Prostate gland (tissue), 2 donors: Measurements from ENCODE around the gene ITGA2B. TPM values are rescaled to one million over a fixed set of nuclear protein-coding genes. Genes with fewer than 3 reads are reported as not detected.
A peak's percentile ranks its signal among the peaks of the same experiment; 100 is the strongest.

Experiments
- DNase-seq: peaks from one replicate; pipeline ENCODE4 v3.0.0-alpha.2; 2019; ENCODE audit warnings: low spot score
- H3K27ac ChIP-seq, 2 donors: fragments of 200-600 bp; sonication (generic); 2 replicates each; pipeline ENCODE4 v1.5.1; 2017 to 2019
- H3K27me3 ChIP-seq: fragments of 200-600 bp; sonication (generic); replicated peaks from 2 replicates; pipeline ENCODE4 v1.5.1; 2019; ENCODE audit not compliant: insufficient read depth
- H3K36me3 ChIP-seq, 2 donors: fragments of 200-600 bp; sonication (generic); 1 replicate in 1 of 2; 2 replicates in 1 of 2; pipeline versions ENCODE4 v1.5.1 to v1.8.1; 2017 to 2019
- H3K4me1 ChIP-seq: fragments of 200-600 bp; sonication (generic); replicated peaks from 2 replicates; pipeline ENCODE4 v1.5.1; 2019
- H3K4me3 ChIP-seq, 2 donors: fragments of 200-600 bp; sonication (generic); 2 replicates each; pipeline ENCODE4 v1.5.1; 2017 to 2019
- H3K9me3 ChIP-seq: fragments of 200-600 bp; sonication (generic); 2 replicates; pipeline ENCODE4 v1.5.1; 2017
- POLR2A ChIP-seq: fragments of 450-650 bp; IDR thresholded peaks from one replicate; pipeline ENCODE4 v1.6.1; 2016; ENCODE audit warnings: antibody characterized with exemption, mild to moderate bottlenecking
- POLR2AphosphoS5 ChIP-seq: sonication (generic); formaldehyde crosslinking; IDR thresholded peaks from one replicate; pipeline ENCODE4 v1.6.1; 2017; ENCODE audit warnings: antibody characterized with exemption
- WGBS: methylation state at CpG from one replicate; pipeline ENCODE4 v1.1.5; 2018; 5-methylcytosine and 5-hydroxymethylcytosine counted together
- intact Hi-C: fragments of 100-400 bp; cut with DNase I; formaldehyde crosslinking; loops from one replicate; pipeline ENCODE4 v1.14.2; 2022
- total RNA-seq, 2 donors: library from RNA; depleted of rRNA; stranded (reverse); fragments of >200 nt; gene quantifications; one replicate each; pipeline ENCODE4 v1.1.0, GENCODE V29; 2016
- TF ChIP-seq, protein P1 (sequence below), 4 experiments: fragments of 200-600 bp in 2 of 4; fragments of 450-650 bp in 2 of 4; sonication (generic) in 2 of 4; IDR thresholded peaks; 1 replicate in 3 of 4; 2 replicates in 1 of 4; pipeline ENCODE4 v1.5.1; 2016 to 2019; ENCODE audit warnings: antibody characterized with exemption in 4 of 4, mild to moderate bottlenecking in 2 of 4, moderate library complexity in 2 of 4

ITGA2B gene
- total RNA-seq, 2 donors from 2014 or later = 0.27 to 0.68 TPM

GRCh38 chr17:44409309-44410028 is 20.0 kb upstream of the ITGA2B start:
- Histone ChIP-seq H3K27me3 (no peaks in the 10 kb centered on the region), H3K4me1 (no peaks in the 10 kb centered on the region), H3K36me3 (no peaks in the 10 kb centered on the region), H3K9me3 (no peaks in the 10 kb centered on the region), H3K4me3 (no peak overlapping the region), H3K27ac (no peak overlapping the region)
- TF ChIP-seq POLR2A (no peak), POLR2AphosphoS5 (no peak)
- TF ChIP-seq, protein P1, sequence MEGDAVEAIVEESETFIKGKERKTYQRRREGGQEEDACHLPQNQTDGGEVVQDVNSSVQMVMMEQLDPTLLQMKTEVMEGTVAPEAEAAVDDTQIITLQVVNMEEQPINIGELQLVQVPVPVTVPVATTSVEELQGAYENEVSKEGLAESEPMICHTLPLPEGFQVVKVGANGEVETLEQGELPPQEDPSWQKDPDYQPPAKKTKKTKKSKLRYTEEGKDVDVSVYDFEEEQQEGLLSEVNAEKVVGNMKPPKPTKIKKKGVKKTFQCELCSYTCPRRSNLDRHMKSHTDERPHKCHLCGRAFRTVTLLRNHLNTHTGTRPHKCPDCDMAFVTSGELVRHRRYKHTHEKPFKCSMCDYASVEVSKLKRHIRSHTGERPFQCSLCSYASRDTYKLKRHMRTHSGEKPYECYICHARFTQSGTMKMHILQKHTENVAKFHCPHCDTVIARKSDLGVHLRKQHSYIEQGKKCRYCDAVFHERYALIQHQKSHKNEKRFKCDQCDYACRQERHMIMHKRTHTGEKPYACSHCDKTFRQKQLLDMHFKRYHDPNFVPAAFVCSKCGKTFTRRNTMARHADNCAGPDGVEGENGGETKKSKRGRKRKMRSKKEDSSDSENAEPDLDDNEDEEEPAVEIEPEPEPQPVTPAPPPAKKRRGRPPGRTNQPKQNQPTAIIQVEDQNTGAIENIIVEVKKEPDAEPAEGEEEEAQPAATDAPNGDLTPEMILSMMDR (IDR thresholded peaks at IDR 0.05) = no peak
- intact Hi-C loops = no loop called here
- 64% methylated on average over 7 of the region's 7 CpGs for whole genome bisulfite sequencing
- DNase-seq = no peak

DNA sequence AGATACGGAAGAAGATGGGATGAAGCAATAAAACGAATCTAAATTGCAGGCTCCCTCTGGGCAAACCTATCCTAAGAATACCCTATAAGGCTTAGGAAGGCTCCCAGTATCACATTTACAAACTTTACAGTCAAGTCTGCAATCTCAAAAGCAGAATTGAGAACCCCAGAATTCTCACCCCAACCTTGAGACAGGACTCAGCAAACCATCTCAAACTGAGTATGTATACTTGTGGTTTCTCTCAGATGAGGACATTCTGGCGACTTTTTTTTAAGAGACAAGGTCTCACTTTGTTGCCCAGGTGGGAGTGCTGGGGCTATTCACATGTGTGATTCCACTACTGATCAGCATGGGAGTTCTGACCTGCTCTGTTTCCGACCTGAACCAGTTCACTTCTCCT is 19.3 kb upstream of the ITGA2B start:
- no peaks in the 10 kb centered on the region for H3K36me3 ChIP-seq
- TF ChIP-seq, protein P1 (IDR thresholded peaks at IDR 0.05) = no peak
- TF ChIP-seq POLR2AphosphoS5 (no peak), POLR2A (no peak)
- DNase-seq = no peak
- no peaks in the 10 kb centered on the region for H3K4me1 ChIP-seq
- 95% methylated on average over 4 of the region's 4 CpGs for WGBS
- no peak overlapping the region for H3K27ac ChIP-seq
- intact Hi-C loops = no loop called here
- H3K9me3 ChIP-seq = no peaks in the 10 kb centered on the region
- no peak overlapping the region for H3K4me3 ChIP-seq
- H3K27me3 ChIP-seq = no peaks in the 10 kb centered on the region

GRCh38 chr17:44402564-44403172 is 13.2 kb upstream of the ITGA2B start:
- peaks cover 0 to 8% of the 10 kb centered on the region in 2 donors for H3K36me3 ChIP-seq
- 94% methylated on average over 5 of the region's 5 CpGs for WGBS

DNA sequence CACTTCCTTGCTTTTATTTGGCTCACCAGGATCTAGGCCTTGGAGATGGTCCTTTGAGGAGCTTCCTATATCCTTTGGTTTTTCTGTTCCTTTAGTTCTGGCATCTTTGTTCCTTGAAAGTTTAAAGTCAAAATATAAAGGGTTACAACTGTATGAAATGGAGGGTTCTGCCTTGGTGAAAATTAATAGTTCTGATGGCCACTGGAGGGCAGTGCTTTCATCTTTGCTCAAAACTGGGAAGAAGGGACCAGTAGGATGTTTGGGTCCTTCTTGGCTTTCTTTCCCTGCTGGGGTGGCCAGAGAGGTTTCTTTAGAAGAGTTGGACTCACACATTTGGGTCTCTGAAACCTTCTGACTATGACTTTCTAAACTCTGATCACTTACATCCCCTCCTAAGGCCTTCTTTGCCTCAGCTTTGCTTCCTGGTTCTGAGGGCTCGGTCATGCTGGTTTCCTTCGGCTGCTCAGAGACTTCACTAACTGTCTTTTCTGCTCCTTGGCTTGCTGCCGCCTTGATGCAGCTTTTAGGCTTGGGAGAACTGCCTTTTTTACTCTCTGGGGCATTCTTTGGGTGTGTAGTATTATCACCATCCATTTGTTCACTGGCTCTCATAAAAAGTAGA is 10.9 kb upstream of the ITGA2B start:
- H3K4me3 ChIP-seq = no peak overlapping the region
- no peak for TF ChIP-seq POLR2A
- TF ChIP-seq POLR2AphosphoS5 = no peak
- TF ChIP-seq, protein P1 (IDR thresholded peaks at IDR 0.05) = peak in 3 of 4 experiments; percentile 33 to 46 (median 36)
- no peaks in the 10 kb centered on the region for H3K9me3 ChIP-seq
- no peaks in the 10 kb centered on the region for H3K27me3 ChIP-seq
- no peak overlapping the region for H3K27ac ChIP-seq
- 92% methylated on average over 3 of the region's 3 CpGs for WGBS
- H3K4me1 ChIP-seq = no peaks in the 10 kb centered on the region
- DNase-seq = no peak
- H3K36me3 ChIP-seq = peaks cover 0 to 8% of the 10 kb centered on the region in 2 donors
- intact Hi-C loops = no loop called here

More at GRCh38 chr17:44402564-44403172, 13.2 kb upstream of the ITGA2B start:
- Histone ChIP-seq H3K27me3 (no peaks in the 10 kb centered on the region), H3K4me1 (no peaks in the 10 kb centered on the region), H3K27ac (no peak overlapping the region), H3K4me3 (no peak overlapping the region), H3K9me3 (no peaks in the 10 kb centered on the region)
- TF ChIP-seq POLR2A (no peak), POLR2AphosphoS5 (no peak)
- TF ChIP-seq, protein P1 (IDR thresholded peaks at IDR 0.05) = no peak
- DNase-seq = no peak
- intact Hi-C loops = no loop called here
